Measurements from ENCODE around the gene SPATS2. TPM values are rescaled to one million over a fixed set of nuclear protein-coding genes. Genes with fewer than 3 reads are reported as not detected.

Gene SPATS2
- total and polyA plus RNA-seq, 7 donors: 6.9 to 32.1 (median 11.7) TPM

- Histone ChIP-seq H3K36me3 (no peaks in the 10 kb centered on the region), H3K27ac (no peak overlapping the region), H3K4me3 (no peak overlapping the region), H3K9me3 (no peaks in the 10 kb centered on the region), H3K27me3 (peaks cover 0 to 1% (median 0%) of the 10 kb centered on the region in 3 donors), H3K4me1 (peaks cover 0 to 12% (median 7%) of the 10 kb centered on the region in 4 donors)
- no peak for TF ChIP-seq EP300 (IDR thresholded peaks at IDR 0.05)
- no peak for TF ChIP-seq POLR2AphosphoS5 (IDR thresholded peaks at IDR 0.05)
- TF ChIP-seq CTCF (IDR thresholded peaks at IDR 0.05): no peak
- no peak for TF ChIP-seq POLR2A (IDR thresholded peaks at IDR 0.05)
- intact Hi-C loops (cut with DNase I): loop anchor here (2.0 kb wide), 1 partner anchor 155 kb away; no protein-coding TSS in a partner anchor
- 73 to 85% methylated on average over 7 of the region's 7 CpGs for WGBS, 2 donors
- DNase-seq: no peak
Observed at GRCh38 chr12:49359671-49360070, 7.6 kb upstream of the SPATS2 start.

GRCh38 chr12:49362077-49362476, 5.2 kb upstream of the SPATS2 start:
- Histone ChIP-seq H3K36me3 (no peaks in the 10 kb centered on the region), H3K27ac (no peak overlapping the region), H3K9me3 (no peaks in the 10 kb centered on the region), H3K27me3 (no peaks in the 10 kb centered on the region), H3K4me1 (peaks cover 0 to 20% (median 12%) of the 10 kb centered on the region in 4 donors), H3K4me3 (no peak overlapping the region)
- intact Hi-C loops (cut with DNase I): no loop called here
- TF ChIP-seq POLR2A (IDR thresholded peaks at IDR 0.05) (no peak), EP300 (IDR thresholded peaks at IDR 0.05) (no peak), CTCF (IDR thresholded peaks at IDR 0.05) (no peak), POLR2AphosphoS5 (IDR thresholded peaks at IDR 0.05) (no peak)
- DNase-seq: no peak
- 94 to 98% methylated on average over 1 of the region's 1 CpG for WGBS, 2 donors

GRCh38 chr12:49364989-49365388, 2.3 kb upstream of the SPATS2 start:
- Histone ChIP-seq H3K9me3 (no peaks in the 10 kb centered on the region), H3K27ac (no peak overlapping the region), H3K36me3 (no peaks in the 10 kb centered on the region), H3K4me3 (no peak overlapping the region), H3K4me1 (peaks cover 0 to 30% (median 20%) of the 10 kb centered on the region in 4 donors), H3K27me3 (no peaks in the 10 kb centered on the region)
- intact Hi-C loops (cut with DNase I): loop anchor here (5.0 kb wide), 2 partner anchors 127 to 217 kb away; no protein-coding TSS in a partner anchor
- TF ChIP-seq POLR2AphosphoS5 (IDR thresholded peaks at IDR 0.05): peak in 1 of 4 donors; percentile 13
- no peak for TF ChIP-seq EP300 (IDR thresholded peaks at IDR 0.05)
- DNase-seq: no peak
- 90 to 94% methylated on average over 1 of the region's 1 CpG for WGBS, 2 donors

- Histone ChIP-seq H3K27ac (peak overlapping the region in 2 of 4 donors; percentile 99), H3K4me1 (peaks cover 0 to 31% (median 20%) of the 10 kb centered on the region in 4 donors), H3K36me3 (no peaks in the 10 kb centered on the region), H3K27me3 (no peaks in the 10 kb centered on the region), H3K9me3 (no peaks in the 10 kb centered on the region), H3K4me3 (peak overlapping the region in 3 of 4 donors; percentile 84 to 93 (median 88))
- intact Hi-C loops (cut with DNase I): loop anchor here (5.0 kb wide), 2 partner anchors 127 to 217 kb away; no protein-coding TSS in a partner anchor
- TF ChIP-seq POLR2AphosphoS5 (IDR thresholded peaks at IDR 0.05) (no peak), CTCF (IDR thresholded peaks at IDR 0.05) (no peak), POLR2A (IDR thresholded peaks at IDR 0.05) (no peak), EP300 (IDR thresholded peaks at IDR 0.05) (no peak)
- WGBS, 2 donors: 74 to 79% methylated on average over 5 of the region's 5 CpGs
- DNase-seq: no peak
Observed at GRCh38 chr12:49365542-49365941, 1.7 kb upstream of the SPATS2 start.

- WGBS, 2 donors: 6 to 17% methylated on average over 38 of the region's 38 CpGs
- peaks cover 0 to 31% (median 20%) of the 10 kb centered on the region in 4 donors for H3K4me1 ChIP-seq
- peak overlapping the region; percentile 81 to 93 (median 86) for H3K4me3 ChIP-seq
- no peaks in the 10 kb centered on the region for H3K9me3 ChIP-seq
- peak overlapping the region; percentile 98 to 99 (median 99) for H3K27ac ChIP-seq
- H3K36me3 ChIP-seq: no peaks in the 10 kb centered on the region
- no peak for DNase-seq
- H3K27me3 ChIP-seq: no peaks in the 10 kb centered on the region
- intact Hi-C loops (cut with DNase I): loop anchor here (5.0 kb wide), 2 partner anchors 126 to 216 kb away; no protein-coding TSS in a partner anchor
- TF ChIP-seq POLR2A (IDR thresholded peaks at IDR 0.05) (no peak), EP300 (IDR thresholded peaks at IDR 0.05) (no peak), POLR2AphosphoS5 (IDR thresholded peaks at IDR 0.05) (no peak), CTCF (IDR thresholded peaks at IDR 0.05) (no peak)
Observed at GRCh38 chr12:49366096-49366651, 1.1 kb upstream of the SPATS2 start.

Data from sigmoid colon (tissue), 7 donors.